Measurements from ENCODE around the gene ERAP2. TPM values are rescaled to one million over a fixed set of nuclear protein-coding genes. Genes with fewer than 3 reads are reported as not detected.

ERAP2 gene
- total and polyA plus RNA-seq, 7 donors: 0.23 to 6.4 (median 3.0) TPM

- Histone ChIP-seq H3K36me3 (ENCODE audit: insufficient read depth in 1 of 2, low read depth in 1 of 2) (no peaks in the 10 kb centered on the region), H3K4me3 (no peak overlapping the region), H3K4me1 (peaks cover 66% of the 10 kb centered on the region), H3K27me3 (ENCODE audit: insufficient read depth in 3 of 3, low read length in 2 of 3) (no peaks in the 10 kb centered on the region), H3K9me3 (no peaks in the 10 kb centered on the region), H3K27ac (peak overlapping the region; percentile 51)
- TF ChIP-seq CTCF (IDR thresholded peaks at IDR 0.05): no peak
- 10 to 16% (median 12%) methylated on average over 1 of the region's 1 CpG for WGBS, 3 donors
- intact Hi-C loops (cut with DNase I): no loop called here
- no peak for DNase-seq
- peak; percentile 33 to 64 (median 51) for ATAC-seq
These were observed 91.8 kb downstream of the ERAP2 start for GRCh38 chr5:96968074-96968473.

- intact Hi-C loops (cut with DNase I): no loop called here
- TF ChIP-seq CTCF (IDR thresholded peaks at IDR 0.05): no peak
- H3K4me3 ChIP-seq: no peak overlapping the region
These were observed 92.3 kb downstream of the ERAP2 start for GRCh38 chr5:96968614-96969013.

More at GRCh38 chr5:96968614-96969013, 92.3 kb downstream of the ERAP2 start:
- H3K27me3 ChIP-seq (ENCODE audit: insufficient read depth in 3 of 3, low read length in 2 of 3): no peaks in the 10 kb centered on the region
- DNase-seq (no peak), ATAC-seq (peak; percentile 43 to 66 (median 56))
- no peaks in the 10 kb centered on the region for H3K9me3 ChIP-seq
- peak overlapping the region; percentile 51 for H3K27ac ChIP-seq
- WGBS, 3 donors: 26 to 32% (median 28%) methylated on average over 2 of the region's 2 CpGs
- no peaks in the 10 kb centered on the region for H3K36me3 ChIP-seq (ENCODE audit: insufficient read depth in 1 of 2, low read depth in 1 of 2)
- peaks cover 66% of the 10 kb centered on the region for H3K4me1 ChIP-seq

Other genes starting within 250 kb of the ERAP2 start
- gene CAST, start 214.1 kb upstream of the ERAP2 start, total RNA-seq: 100 to 1,000 TPM; 193 to 447 (median 387) TPM
- gene CAST, start 214.1 kb upstream of the ERAP2 start, polyA plus RNA-seq: 100 to 1,000 TPM; 231 to 312 (median 291) TPM
- 10 to 100 TPM; 28.8 to 54.9 (median 30.7) TPM for gene ERAP1, start 68.6 kb upstream of the ERAP2 start, total RNA-seq
- gene ERAP1, start 68.6 kb upstream of the ERAP2 start, polyA plus RNA-seq: 10 to 100 TPM in 2 of 3 donors, 1 to 10 TPM in 1; 7.4 to 20.5 (median 10.5) TPM
- gene LNPEP, start 59.6 kb downstream of the ERAP2 start, total RNA-seq: 10 to 100 TPM; 30.4 to 62.8 (median 45.4) TPM
- gene LNPEP, start 59.6 kb downstream of the ERAP2 start, polyA plus RNA-seq: 10 to 100 TPM in 1 of 3 donors, 1 to 10 TPM in 2; 4.1 to 12.4 (median 4.3) TPM

Measured in psoas muscle (tissue), 8 donors.